ENCODE measurements around the gene SWAP70.

The SWAP70 gene

GRCh38 chr11:9726321-9727022 is 62.6 kb downstream of the SWAP70 start:
- Histone ChIP-seq H3K36me3 (ENCODE audit: control insufficient read depth, insufficient read depth, low read length, severe bottlenecking) (peaks cover 70% of the 10 kb centered on the region), H3K4me1 (ENCODE audit: control insufficient read depth, insufficient read depth, low read length) (no peaks in the 10 kb centered on the region), H3K9me3 (ENCODE audit: control insufficient read depth, low read length) (no peaks in the 10 kb centered on the region), H3K9ac (ENCODE audit: low read length) (no peak overlapping the region), H3K27me3 (replicated peaks; ENCODE audit: control insufficient read depth, insufficient read depth, low read length) (no peaks in the 10 kb centered on the region), H3K4me3 (ENCODE audit: low read length) (no peak overlapping the region)
- peak; percentile 44 for DNase-seq (ENCODE audit: low read depth)

DNA sequence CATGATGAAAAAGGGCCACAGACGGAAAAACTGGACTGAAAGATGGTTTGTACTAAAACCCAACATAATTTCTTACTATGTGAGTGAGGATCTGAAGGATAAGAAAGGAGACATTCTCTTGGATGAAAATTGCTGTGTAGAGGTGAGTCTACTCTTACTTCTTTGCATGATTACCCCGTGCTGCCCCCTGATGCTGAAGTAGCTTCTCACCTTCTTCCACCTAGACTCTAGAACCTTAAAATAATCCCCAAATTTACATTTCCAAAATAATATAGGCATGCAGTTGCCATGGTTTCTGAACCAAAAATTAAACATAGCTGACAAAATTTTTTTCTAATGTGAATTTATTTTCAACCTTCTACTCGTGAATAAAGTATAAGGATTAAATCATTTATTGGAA is 64.2 kb downstream of the SWAP70 start:
- no peak overlapping the region for H3K4me3 ChIP-seq (ENCODE audit: low read length)
- no peak overlapping the region for H3K9ac ChIP-seq (ENCODE audit: low read length)
- no peaks in the 10 kb centered on the region for H3K4me1 ChIP-seq (ENCODE audit: control insufficient read depth, insufficient read depth, low read length)
- no peaks in the 10 kb centered on the region for H3K9me3 ChIP-seq (ENCODE audit: control insufficient read depth, low read length)
- peaks cover 72% of the 10 kb centered on the region for H3K36me3 ChIP-seq (ENCODE audit: control insufficient read depth, insufficient read depth, low read length, severe bottlenecking)
- DNase-seq (ENCODE audit: low read depth) = no peak
- no peaks in the 10 kb centered on the region for H3K27me3 ChIP-seq (replicated peaks; ENCODE audit: control insufficient read depth, insufficient read depth, low read length)

GRCh38 chr11:9731256-9731655 is 67.4 kb downstream of the SWAP70 start:
- DNase-seq (ENCODE audit: low read depth) = no peak
- Histone ChIP-seq H3K36me3 (ENCODE audit: control insufficient read depth, insufficient read depth, low read length, severe bottlenecking) (peaks cover 80% of the 10 kb centered on the region), H3K4me3 (ENCODE audit: low read length) (no peak overlapping the region), H3K9me3 (ENCODE audit: control insufficient read depth, low read length) (no peaks in the 10 kb centered on the region), H3K27me3 (replicated peaks; ENCODE audit: control insufficient read depth, insufficient read depth, low read length) (no peaks in the 10 kb centered on the region), H3K4me1 (ENCODE audit: control insufficient read depth, insufficient read depth, low read length) (no peaks in the 10 kb centered on the region), H3K9ac (ENCODE audit: low read length) (no peak overlapping the region)

- no peak overlapping the region for H3K4me3 ChIP-seq (ENCODE audit: low read length)
- H3K27me3 ChIP-seq (replicated peaks; ENCODE audit: control insufficient read depth, insufficient read depth, low read length) = no peaks in the 10 kb centered on the region
- no peak overlapping the region for H3K9ac ChIP-seq (ENCODE audit: low read length)
- H3K36me3 ChIP-seq (ENCODE audit: control insufficient read depth, insufficient read depth, low read length, severe bottlenecking) = peaks cover 86% of the 10 kb centered on the region
- no peak for DNase-seq (ENCODE audit: low read depth)
- H3K9me3 ChIP-seq (ENCODE audit: control insufficient read depth, low read length) = no peaks in the 10 kb centered on the region
- no peaks in the 10 kb centered on the region for H3K4me1 ChIP-seq (ENCODE audit: control insufficient read depth, insufficient read depth, low read length)
These were observed 68.6 kb downstream of the SWAP70 start for GRCh38 chr11:9732453-9732852.

DNA sequence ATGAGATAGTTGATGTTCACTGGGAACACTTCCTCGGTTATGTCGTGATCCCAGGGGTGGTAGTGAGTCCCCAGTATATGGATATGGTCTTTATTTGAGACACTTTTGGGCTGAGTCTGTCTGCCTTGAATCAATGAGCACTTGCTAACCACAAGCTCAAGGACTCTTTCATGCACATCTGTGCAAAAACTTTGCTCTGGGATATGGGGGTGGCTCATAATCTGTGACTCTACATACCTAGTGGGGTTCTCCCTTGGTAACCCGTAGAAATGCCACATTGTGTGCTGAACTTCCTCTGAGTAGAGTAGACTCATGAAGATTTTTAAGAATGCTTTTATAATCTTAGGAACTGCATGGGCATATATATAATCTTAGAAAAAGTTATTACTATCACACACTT is 69.3 kb downstream of the SWAP70 start:
- Histone ChIP-seq H3K27me3 (replicated peaks; ENCODE audit: control insufficient read depth, insufficient read depth, low read length) (no peaks in the 10 kb centered on the region), H3K4me3 (ENCODE audit: low read length) (no peak overlapping the region), H3K9me3 (ENCODE audit: control insufficient read depth, low read length) (no peaks in the 10 kb centered on the region), H3K9ac (ENCODE audit: low read length) (no peak overlapping the region), H3K36me3 (ENCODE audit: control insufficient read depth, insufficient read depth, low read length, severe bottlenecking) (peaks cover 84% of the 10 kb centered on the region), H3K4me1 (ENCODE audit: control insufficient read depth, insufficient read depth, low read length) (no peaks in the 10 kb centered on the region)
- no peak for DNase-seq (ENCODE audit: low read depth)

GRCh38 chr11:9735236-9735635 is 71.4 kb downstream of the SWAP70 start:
- no peak for DNase-seq (ENCODE audit: low read depth)
- Histone ChIP-seq H3K27me3 (replicated peaks; ENCODE audit: control insufficient read depth, insufficient read depth, low read length) (no peaks in the 10 kb centered on the region), H3K36me3 (ENCODE audit: control insufficient read depth, insufficient read depth, low read length, severe bottlenecking) (peaks cover 84% of the 10 kb centered on the region), H3K4me3 (ENCODE audit: low read length) (no peak overlapping the region), H3K9ac (ENCODE audit: low read length) (no peak overlapping the region), H3K9me3 (ENCODE audit: control insufficient read depth, low read length) (no peaks in the 10 kb centered on the region), H3K4me1 (ENCODE audit: control insufficient read depth, insufficient read depth, low read length) (no peaks in the 10 kb centered on the region)

GRCh38 chr11:9735919-9736318 is 72.0 kb downstream of the SWAP70 start:
- H3K9ac ChIP-seq (ENCODE audit: low read length) = no peak overlapping the region
- no peaks in the 10 kb centered on the region for H3K4me1 ChIP-seq (ENCODE audit: control insufficient read depth, insufficient read depth, low read length)
- H3K4me3 ChIP-seq (ENCODE audit: low read length) = no peak overlapping the region
- H3K9me3 ChIP-seq (ENCODE audit: control insufficient read depth, low read length) = no peaks in the 10 kb centered on the region
- H3K27me3 ChIP-seq (replicated peaks; ENCODE audit: control insufficient read depth, insufficient read depth, low read length) = no peaks in the 10 kb centered on the region
- H3K36me3 ChIP-seq (ENCODE audit: control insufficient read depth, insufficient read depth, low read length, severe bottlenecking) = peaks cover 84% of the 10 kb centered on the region
- DNase-seq (ENCODE audit: low read depth) = no peak

DNA sequence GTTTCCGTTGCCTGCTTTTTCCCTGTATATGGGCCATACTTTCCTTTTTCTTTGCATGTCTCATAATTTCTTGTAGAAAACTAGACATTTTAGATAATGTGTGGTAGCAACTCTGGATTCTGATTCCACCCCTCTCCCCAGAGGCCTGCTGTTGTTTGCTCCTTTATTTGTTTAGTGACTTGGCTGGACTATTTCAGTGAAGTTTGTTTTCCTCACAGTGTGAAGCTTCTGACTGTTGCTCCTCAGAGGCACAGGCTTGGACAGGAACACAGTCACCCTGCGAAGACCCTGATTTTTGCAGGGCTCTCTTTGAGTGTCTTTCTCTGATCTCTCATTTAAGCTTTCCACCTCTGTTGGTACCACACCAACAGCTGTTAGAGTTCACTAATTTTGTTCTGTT is 72.5 kb downstream of the SWAP70 start:
- Histone ChIP-seq H3K27me3 (replicated peaks; ENCODE audit: control insufficient read depth, insufficient read depth, low read length) (no peaks in the 10 kb centered on the region), H3K9ac (ENCODE audit: low read length) (no peak overlapping the region), H3K4me1 (ENCODE audit: control insufficient read depth, insufficient read depth, low read length) (no peaks in the 10 kb centered on the region), H3K9me3 (ENCODE audit: control insufficient read depth, low read length) (no peaks in the 10 kb centered on the region), H3K4me3 (ENCODE audit: low read length) (no peak overlapping the region), H3K36me3 (ENCODE audit: control insufficient read depth, insufficient read depth, low read length, severe bottlenecking) (peaks cover 84% of the 10 kb centered on the region)
- no peak for DNase-seq (ENCODE audit: low read depth)

DNA sequence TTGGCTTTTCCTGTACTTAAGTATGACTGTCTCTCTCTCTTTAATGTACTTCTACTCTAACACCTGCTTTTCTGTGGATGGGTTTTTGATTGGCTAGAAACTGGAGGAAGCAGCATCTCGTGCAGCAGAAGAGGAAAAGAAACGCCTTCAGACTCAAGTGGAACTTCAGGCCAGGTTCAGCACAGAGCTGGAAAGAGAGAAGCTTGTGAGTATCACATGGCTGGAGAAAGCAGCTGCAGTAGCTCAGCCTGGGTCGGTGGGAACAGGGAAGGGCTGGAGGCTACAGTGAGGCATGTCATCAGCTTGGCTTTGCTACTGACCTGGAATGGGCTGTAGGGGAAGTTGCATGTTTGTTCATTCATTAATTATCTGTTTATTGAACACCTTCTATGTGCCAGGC is 74.2 kb downstream of the SWAP70 start:
- H3K27me3 ChIP-seq (replicated peaks; ENCODE audit: control insufficient read depth, insufficient read depth, low read length) = no peaks in the 10 kb centered on the region
- no peak overlapping the region for H3K9ac ChIP-seq (ENCODE audit: low read length)
- no peak overlapping the region for H3K4me3 ChIP-seq (ENCODE audit: low read length)
- H3K4me1 ChIP-seq (ENCODE audit: control insufficient read depth, insufficient read depth, low read length) = no peaks in the 10 kb centered on the region
- H3K36me3 ChIP-seq (ENCODE audit: control insufficient read depth, insufficient read depth, low read length, severe bottlenecking) = peaks cover 83% of the 10 kb centered on the region
- no peaks in the 10 kb centered on the region for H3K9me3 ChIP-seq (ENCODE audit: control insufficient read depth, low read length)
- DNase-seq (ENCODE audit: low read depth) = no peak

DNA sequence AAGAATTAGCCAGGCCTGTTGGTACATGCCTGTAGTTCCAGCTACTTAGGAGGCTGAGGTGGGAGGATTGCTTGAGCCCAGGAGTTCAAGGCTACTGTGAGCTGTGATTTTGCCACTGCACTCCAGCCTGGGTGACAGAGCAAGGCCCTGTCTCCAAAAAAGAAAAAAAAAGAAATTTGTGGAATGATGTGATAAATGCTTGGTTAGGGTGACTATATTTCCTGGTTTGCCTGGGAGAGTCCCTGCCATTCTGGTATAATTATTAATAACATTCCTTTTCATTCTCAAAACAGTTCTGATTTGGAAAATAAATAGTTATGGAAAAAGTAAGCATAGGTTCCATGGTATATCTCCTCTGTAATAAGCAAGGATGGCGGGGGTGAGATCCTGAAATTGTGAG is 74.8 kb downstream of the SWAP70 start:
- no peak for DNase-seq (ENCODE audit: low read depth)
- peaks cover 78% of the 10 kb centered on the region for H3K36me3 ChIP-seq (ENCODE audit: control insufficient read depth, insufficient read depth, low read length, severe bottlenecking)
- no peaks in the 10 kb centered on the region for H3K27me3 ChIP-seq (replicated peaks; ENCODE audit: control insufficient read depth, insufficient read depth, low read length)
- no peaks in the 10 kb centered on the region for H3K9me3 ChIP-seq (ENCODE audit: control insufficient read depth, low read length)
- no peaks in the 10 kb centered on the region for H3K4me1 ChIP-seq (ENCODE audit: control insufficient read depth, insufficient read depth, low read length)
- H3K4me3 ChIP-seq (ENCODE audit: low read length) = no peak overlapping the region
- no peak overlapping the region for H3K9ac ChIP-seq (ENCODE audit: low read length)

- no peaks in the 10 kb centered on the region for H3K27me3 ChIP-seq (replicated peaks; ENCODE audit: control insufficient read depth, insufficient read depth, low read length)
- no peaks in the 10 kb centered on the region for H3K4me1 ChIP-seq (ENCODE audit: control insufficient read depth, insufficient read depth, low read length)
- no peaks in the 10 kb centered on the region for H3K9me3 ChIP-seq (ENCODE audit: control insufficient read depth, low read length)
- no peak for DNase-seq (ENCODE audit: low read depth)
- H3K4me3 ChIP-seq (ENCODE audit: low read length) = no peak overlapping the region
- H3K36me3 ChIP-seq (ENCODE audit: control insufficient read depth, insufficient read depth, low read length, severe bottlenecking) = peaks cover 72% of the 10 kb centered on the region
- H3K9ac ChIP-seq (ENCODE audit: low read length) = no peak overlapping the region
These were observed 75.4 kb downstream of the SWAP70 start for GRCh38 chr11:9739123-9739900.

All from adipocyte (in vitro differentiated cells).